GM23338 (cell line): ENCODE data around the gene SLC2A6. TPM values are rescaled to one million over a fixed set of nuclear protein-coding genes. Genes with fewer than 3 reads are reported as not detected.

Experiments
- ATAC-seq: fragments of 200-7000 bp; cut with Tn5 transposase; 3 replicates; pipeline ENCODE4 v1.9.1; 2020
- DNase-seq: peaks from one replicate; pipeline ENCODE4 v3.0.0-alpha.2; 2015; ENCODE audit warnings: low spot score
- H2AFZ ChIP-seq: fragments of 200-600 bp; sonication (generic); 2 replicates; pipeline ENCODE4 v1.8.0; 2016; ENCODE audit warnings: antibody characterized with exemption, mild to moderate bottlenecking, moderate library complexity
- H3F3A ChIP-seq: fragments of 200-600 bp; sonication (generic); replicated peaks from 2 replicates; pipeline ENCODE4 v1.8.0; 2017; ENCODE audit warnings: antibody characterized with exemption, mixed run types, low read depth
- H3K27ac ChIP-seq: fragments of 200-600 bp; sonication (generic); 2 replicates; pipeline ENCODE4 v1.6.1; 2016; ENCODE audit warnings: low read depth
- H3K27me3 ChIP-seq: fragments of 200-600 bp; sonication (generic); 2 replicates; pipeline ENCODE4 v1.8.0; 2016; ENCODE audit warnings: mild to moderate bottlenecking, mixed run types, moderate library complexity; ENCODE audit not compliant: insufficient read depth
- H3K36me3 ChIP-seq: fragments of 200-600 bp; sonication (generic); 2 replicates; pipeline ENCODE4 v1.8.0; 2016; ENCODE audit warnings: mild to moderate bottlenecking; ENCODE audit not compliant: insufficient read depth
- H3K4me1 ChIP-seq: fragments of 200-600 bp; sonication (generic); 2 replicates; pipeline ENCODE4 v1.8.0; 2016; ENCODE audit warnings: mild to moderate bottlenecking, moderate library complexity; ENCODE audit not compliant: insufficient read depth
- H3K4me2 ChIP-seq: fragments of 200-600 bp; sonication (generic); 2 replicates; pipeline ENCODE4 v1.7.1; 2017; ENCODE audit warnings: mixed run types
- H3K4me3 ChIP-seq: fragments of 200-600 bp; sonication (generic); 2 replicates; pipeline ENCODE4 v1.6.1; 2016; ENCODE audit warnings: mixed run types
- H3K79me2 ChIP-seq: fragments of 200-600 bp; sonication (generic); replicated peaks from 2 replicates; pipeline ENCODE4 v1.8.0; 2017; ENCODE audit warnings: mild to moderate bottlenecking; ENCODE audit not compliant: insufficient read depth
- H3K9me2 ChIP-seq: fragments of 200-600 bp; sonication (generic); 2 replicates; pipeline ENCODE4 v1.8.0; 2017; ENCODE audit not compliant: insufficient read depth
- H4K20me1 ChIP-seq: fragments of 200-600 bp; sonication (generic); replicated peaks from 2 replicates; pipeline ENCODE4 v1.8.0; 2017; ENCODE audit warnings: mild to moderate bottlenecking; ENCODE audit not compliant: insufficient read depth
- H3K27ac Mint-ChIP-seq: 2 replicates; pipeline ENCODE4 v1.8.0; 2020; ENCODE audit warnings: inconsistent platforms, mild to moderate bottlenecking, moderate library complexity, mixed read lengths
- H3K27me3 Mint-ChIP-seq: 3 replicates; pipeline ENCODE4 v1.8.0; 2022; ENCODE audit warnings: low read depth, mild to moderate bottlenecking, moderate library complexity, mixed read lengths, inconsistent platforms; ENCODE audit not compliant: insufficient read depth, poor library complexity
- H3K36me3 Mint-ChIP-seq: 3 replicates; pipeline ENCODE4 v1.8.0; 2021; ENCODE audit warnings: low read depth, mild to moderate bottlenecking, inconsistent platforms, moderate library complexity, mixed read lengths
- H3K4me1 Mint-ChIP-seq: 3 replicates; pipeline ENCODE4 v1.8.0; 2020; ENCODE audit warnings: mild to moderate bottlenecking, inconsistent platforms, mixed read lengths
- H3K4me3 Mint-ChIP-seq: 3 replicates; pipeline ENCODE4 v1.8.0; 2021; ENCODE audit warnings: moderate library complexity, mild to moderate bottlenecking, inconsistent platforms, mixed read lengths
- H3K9me3 Mint-ChIP-seq: 3 replicates; pipeline ENCODE4 v1.8.0; 2020; ENCODE audit warnings: moderate library complexity, mild to moderate bottlenecking, inconsistent platforms, mixed read lengths
- CREB1 ChIP-seq: fragments of 250-450 bp; sonication (Bioruptor Pico); IDR thresholded peaks from 2 replicates; pipeline ENCODE4 v1.5.0; 2020; ENCODE audit warnings: low read depth, mild to moderate bottlenecking, moderate library complexity
- EZH2 ChIP-seq: fragments of 200-600 bp; sonication (generic); IDR thresholded peaks from one replicate; pipeline ENCODE4 v1.8.0; 2017; ENCODE audit warnings: antibody characterized with exemption, mild to moderate bottlenecking, low read depth; ENCODE audit not compliant: unreplicated experiment
- JUNB ChIP-seq: IDR thresholded peaks from one replicate; pipeline ENCODE4 v1.6.1; 2016; ENCODE audit warnings: antibody characterized with exemption; ENCODE audit not compliant: unreplicated experiment
- NANOG ChIP-seq: IDR thresholded peaks from 2 replicates; pipeline ENCODE4 v1.6.1; 2016; ENCODE audit warnings: antibody characterized with exemption, borderline replicate concordance
- POLR2AphosphoS5 ChIP-seq: IDR thresholded peaks from 2 replicates; pipeline ENCODE4 v1.6.1; 2016; ENCODE audit warnings: antibody characterized with exemption, low read depth
- STAT1 ChIP-seq: IDR thresholded peaks from one replicate; pipeline ENCODE4 v1.6.1; 2016; ENCODE audit warnings: antibody characterized with exemption; ENCODE audit not compliant: unreplicated experiment
- ZNF114 ChIP-seq: fragments of 250-450 bp; sonication (Bioruptor Pico); IDR thresholded peaks from 2 replicates; pipeline ENCODE4 v1.5.0; 2020; ENCODE audit warnings: mild to moderate bottlenecking, moderate library complexity
- ZNF331 ChIP-seq: fragments of 250-450 bp; sonication (Bioruptor Pico); IDR thresholded peaks from 2 replicates; pipeline ENCODE4 v1.5.0; 2020; ENCODE audit warnings: low read depth, mild to moderate bottlenecking, moderate library complexity
- polyA plus RNA-seq: library from polyadenylated mRNA; unstranded; fragments of >200 nt; fragmentation: Nextera tagmentation; extraction: Ambion mirVana; gene quantifications from 2 replicates; pipeline ENCODE4 v1.2.1, GENCODE V29; 2016
- total RNA-seq: library from RNA; depleted of rRNA; stranded (reverse); fragments of >200 nt; shearing (Covaris generic); gene quantifications from 2 replicates; pipeline ENCODE4 v1.2.3, GENCODE V29; 2014
- TF ChIP-seq, protein P1 (sequence below): fragments of 250-450 bp; sonication (Bioruptor Pico); IDR thresholded peaks from 2 replicates; pipeline ENCODE4 v1.5.0; 2020; ENCODE audit warnings: mild to moderate bottlenecking, moderate library complexity
- TF ChIP-seq, protein P2 (sequence below): IDR thresholded peaks from 2 replicates; pipeline ENCODE4 v1.6.1; 2016; ENCODE audit warnings: antibody characterized with exemption

The SLC2A6 gene
- total and polyA plus RNA-seq, 2 experiments from 2014 or later = 17.5 to 39.3 TPM

DNA sequence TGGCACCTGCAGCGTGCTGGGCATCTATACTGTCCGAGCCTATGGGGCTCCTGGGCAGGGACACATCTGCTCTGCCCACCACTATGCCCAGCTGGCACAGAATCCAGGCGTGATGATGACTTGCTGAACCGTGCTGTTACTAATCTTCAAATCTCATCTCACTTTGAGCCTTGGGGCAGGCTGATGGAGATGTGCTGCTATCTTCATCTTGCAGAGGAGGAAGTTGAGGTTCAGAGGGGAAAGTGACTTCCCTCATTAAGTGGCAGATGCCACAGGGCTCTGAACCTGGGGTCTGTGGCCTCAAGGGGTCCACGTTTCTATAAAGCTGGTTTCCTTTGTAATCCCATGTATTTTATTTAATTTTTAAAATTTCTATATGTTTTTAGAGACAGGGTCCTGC lies 4.7 kb downstream of the SLC2A6 start (continued):
- TF ChIP-seq, protein P1, sequence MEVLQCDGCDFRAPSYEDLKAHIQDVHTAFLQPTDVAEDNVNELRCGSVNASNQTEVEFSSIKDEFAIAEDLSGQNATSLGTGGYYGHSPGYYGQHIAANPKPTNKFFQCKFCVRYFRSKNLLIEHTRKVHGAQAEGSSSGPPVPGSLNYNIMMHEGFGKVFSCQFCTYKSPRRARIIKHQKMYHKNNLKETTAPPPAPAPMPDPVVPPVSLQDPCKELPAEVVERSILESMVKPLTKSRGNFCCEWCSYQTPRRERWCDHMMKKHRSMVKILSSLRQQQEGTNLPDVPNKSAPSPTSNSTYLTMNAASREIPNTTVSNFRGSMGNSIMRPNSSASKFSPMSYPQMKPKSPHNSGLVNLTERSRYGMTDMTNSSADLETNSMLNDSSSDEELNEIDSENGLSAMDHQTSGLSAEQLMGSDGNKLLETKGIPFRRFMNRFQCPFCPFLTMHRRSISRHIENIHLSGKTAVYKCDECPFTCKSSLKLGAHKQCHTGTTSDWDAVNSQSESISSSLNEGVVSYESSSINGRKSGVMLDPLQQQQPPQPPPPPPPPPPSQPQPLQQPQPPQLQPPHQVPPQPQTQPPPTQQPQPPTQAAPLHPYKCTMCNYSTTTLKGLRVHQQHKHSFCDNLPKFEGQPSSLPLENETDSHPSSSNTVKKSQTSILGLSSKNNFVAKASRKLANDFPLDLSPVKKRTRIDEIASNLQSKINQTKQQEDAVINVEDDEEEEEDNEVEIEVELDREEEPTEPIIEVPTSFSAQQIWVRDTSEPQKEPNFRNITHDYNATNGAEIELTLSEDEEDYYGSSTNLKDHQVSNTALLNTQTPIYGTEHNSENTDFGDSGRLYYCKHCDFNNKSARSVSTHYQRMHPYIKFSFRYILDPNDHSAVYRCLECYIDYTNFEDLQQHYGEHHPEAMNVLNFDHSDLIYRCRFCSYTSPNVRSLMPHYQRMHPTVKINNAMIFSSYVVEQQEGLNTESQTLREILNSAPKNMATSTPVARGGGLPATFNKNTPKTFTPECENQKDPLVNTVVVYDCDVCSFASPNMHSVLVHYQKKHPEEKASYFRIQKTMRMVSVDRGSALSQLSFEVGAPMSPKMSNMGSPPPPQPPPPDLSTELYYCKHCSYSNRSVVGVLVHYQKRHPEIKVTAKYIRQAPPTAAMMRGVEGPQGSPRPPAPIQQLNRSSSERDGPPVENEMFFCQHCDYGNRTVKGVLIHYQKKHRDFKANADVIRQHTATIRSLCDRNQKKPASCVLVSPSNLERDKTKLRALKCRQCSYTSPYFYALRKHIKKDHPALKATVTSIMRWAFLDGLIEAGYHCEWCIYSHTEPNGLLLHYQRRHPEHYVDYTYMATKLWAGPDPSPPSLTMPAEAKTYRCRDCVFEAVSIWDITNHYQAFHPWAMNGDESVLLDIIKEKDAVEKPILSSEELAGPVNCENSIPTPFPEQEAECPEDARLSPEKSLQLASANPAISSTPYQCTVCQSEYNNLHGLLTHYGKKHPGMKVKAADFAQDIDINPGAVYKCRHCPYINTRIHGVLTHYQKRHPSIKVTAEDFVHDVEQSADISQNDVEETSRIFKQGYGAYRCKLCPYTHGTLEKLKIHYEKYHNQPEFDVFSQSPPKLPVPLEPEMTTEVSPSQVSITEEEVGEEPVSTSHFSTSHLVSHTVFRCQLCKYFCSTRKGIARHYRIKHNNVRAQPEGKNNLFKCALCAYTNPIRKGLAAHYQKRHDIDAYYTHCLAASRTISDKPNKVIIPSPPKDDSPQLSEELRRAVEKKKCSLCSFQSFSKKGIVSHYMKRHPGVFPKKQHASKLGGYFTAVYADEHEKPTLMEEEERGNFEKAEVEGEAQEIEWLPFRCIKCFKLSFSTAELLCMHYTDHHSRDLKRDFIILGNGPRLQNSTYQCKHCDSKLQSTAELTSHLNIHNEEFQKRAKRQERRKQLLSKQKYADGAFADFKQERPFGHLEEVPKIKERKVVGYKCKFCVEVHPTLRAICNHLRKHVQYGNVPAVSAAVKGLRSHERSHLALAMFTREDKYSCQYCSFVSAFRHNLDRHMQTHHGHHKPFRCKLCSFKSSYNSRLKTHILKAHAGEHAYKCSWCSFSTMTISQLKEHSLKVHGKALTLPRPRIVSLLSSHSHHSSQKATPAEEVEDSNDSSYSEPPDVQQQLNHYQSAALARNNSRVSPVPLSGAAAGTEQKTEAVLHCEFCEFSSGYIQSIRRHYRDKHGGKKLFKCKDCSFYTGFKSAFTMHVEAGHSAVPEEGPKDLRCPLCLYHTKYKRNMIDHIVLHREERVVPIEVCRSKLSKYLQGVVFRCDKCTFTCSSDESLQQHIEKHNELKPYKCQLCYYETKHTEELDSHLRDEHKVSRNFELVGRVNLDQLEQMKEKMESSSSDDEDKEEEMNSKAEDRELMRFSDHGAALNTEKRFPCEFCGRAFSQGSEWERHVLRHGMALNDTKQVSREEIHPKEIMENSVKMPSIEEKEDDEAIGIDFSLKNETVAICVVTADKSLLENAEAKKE (CRISPR knock-in tag) = no peak
- TF ChIP-seq STAT1 (no peak), NANOG (no peak), CREB1 (CRISPR knock-in tag) (no peak), JUNB (no peak), POLR2AphosphoS5 (no peak), ZNF114 (CRISPR knock-in tag) (no peak), EZH2 (no peak)

DNA sequence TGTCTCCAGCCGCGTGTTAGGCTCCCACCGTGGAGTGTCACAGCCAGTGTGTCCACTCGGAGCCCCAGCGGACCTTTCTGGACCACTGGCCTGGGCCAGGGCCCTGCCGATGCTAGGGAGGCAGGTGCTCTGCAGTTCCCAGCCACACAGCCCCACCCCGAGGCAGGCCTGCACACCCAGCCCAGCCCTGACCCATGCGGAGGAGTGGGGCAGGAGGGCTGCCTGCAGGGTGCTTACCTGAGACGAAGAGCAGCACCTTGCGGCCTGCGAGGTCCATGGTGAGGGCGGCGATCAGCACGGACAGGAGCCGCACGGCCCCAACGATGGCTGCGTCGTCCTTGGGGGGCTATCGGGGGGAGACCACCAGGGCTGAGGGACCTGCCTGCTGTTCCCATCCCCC lies 5.2 kb downstream of the SLC2A6 start:
- H3K36me3 ChIP-seq = peaks cover 3% of the 10 kb centered on the region; the same call in 1 of the 2 replicates
- DNase-seq (no peak), ATAC-seq (no peak)
- no peak overlapping the region for H3K4me3 Mint-ChIP-seq
- H3K27me3 Mint-ChIP-seq = peaks cover 9% of the 10 kb centered on the region
- H3K27ac Mint-ChIP-seq = no peak overlapping the region
- no peak overlapping the region for H3K4me2 ChIP-seq
- no peaks in the 10 kb centered on the region for H3K27me3 ChIP-seq
- H3F3A ChIP-seq = peaks cover 2% of the 10 kb centered on the region; the same call in 1 of the 2 replicates
- 0 out of 3 replicates have a peak, but pooled peaks cover 2% of the 10 kb centered on the region for H3K4me1 Mint-ChIP-seq
- H3K36me3 Mint-ChIP-seq = peaks cover 9% of the 10 kb centered on the region; the same call in 2 of the 3 replicates
- peaks cover 16% of the 10 kb centered on the region for H3K79me2 ChIP-seq
- no peaks in the 10 kb centered on the region for H3K9me3 Mint-ChIP-seq
- H3K4me3 ChIP-seq = no peak overlapping the region
- peaks cover 8% of the 10 kb centered on the region for H3K4me1 ChIP-seq
- H3K9me2 ChIP-seq = no peaks in the 10 kb centered on the region
- no peak overlapping the region for H3K27ac ChIP-seq
- no peak overlapping the region for H2AFZ ChIP-seq
- H4K20me1 ChIP-seq = peaks cover 8% of the 10 kb centered on the region; the same call in 1 of the 2 replicates
- no peak for TF ChIP-seq CREB1 (CRISPR knock-in tag)
- no peak for TF ChIP-seq EZH2
- TF ChIP-seq JUNB = no peak
- TF ChIP-seq ZNF114 (CRISPR knock-in tag) = no peak
- TF ChIP-seq ZNF331 (CRISPR knock-in tag) = no peak
- TF ChIP-seq, protein P2, sequence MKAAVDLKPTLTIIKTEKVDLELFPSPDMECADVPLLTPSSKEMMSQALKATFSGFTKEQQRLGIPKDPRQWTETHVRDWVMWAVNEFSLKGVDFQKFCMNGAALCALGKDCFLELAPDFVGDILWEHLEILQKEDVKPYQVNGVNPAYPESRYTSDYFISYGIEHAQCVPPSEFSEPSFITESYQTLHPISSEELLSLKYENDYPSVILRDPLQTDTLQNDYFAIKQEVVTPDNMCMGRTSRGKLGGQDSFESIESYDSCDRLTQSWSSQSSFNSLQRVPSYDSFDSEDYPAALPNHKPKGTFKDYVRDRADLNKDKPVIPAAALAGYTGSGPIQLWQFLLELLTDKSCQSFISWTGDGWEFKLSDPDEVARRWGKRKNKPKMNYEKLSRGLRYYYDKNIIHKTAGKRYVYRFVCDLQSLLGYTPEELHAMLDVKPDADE = no peak
